Endothelial cell (in vitro differentiated cells): ENCODE measurements around the gene HRAS. TPM values are rescaled to one million over a fixed set of nuclear protein-coding genes. Genes with fewer than 3 reads are reported as not detected.

Experiments
- DNase-seq: peaks from one replicate; pipeline ENCODE4 v3.0.0; 2021; ENCODE audit warnings: low spot score
- H3K27ac Mint-ChIP-seq: one replicate; pipeline ENCODE4 v1.8.0; 2021; ENCODE audit warnings: mixed read lengths, inconsistent platforms; ENCODE audit not compliant: unreplicated experiment
- H3K27me3 Mint-ChIP-seq: one replicate; pipeline ENCODE4 v1.8.0; 2021; ENCODE audit warnings: mild to moderate bottlenecking, moderate library complexity, mixed read lengths, inconsistent platforms; ENCODE audit not compliant: unreplicated experiment
- H3K36me3 Mint-ChIP-seq: one replicate; pipeline ENCODE4 v1.8.0; 2021; ENCODE audit warnings: mild to moderate bottlenecking, low read depth, mixed read lengths, inconsistent platforms; ENCODE audit not compliant: unreplicated experiment
- H3K4me1 Mint-ChIP-seq: one replicate; pipeline ENCODE4 v1.8.0; 2021; ENCODE audit warnings: mild to moderate bottlenecking, mixed read lengths, inconsistent platforms; ENCODE audit not compliant: unreplicated experiment
- H3K4me3 Mint-ChIP-seq: one replicate; pipeline ENCODE4 v1.8.0; 2021; ENCODE audit warnings: mild to moderate bottlenecking, mixed read lengths, inconsistent platforms; ENCODE audit not compliant: unreplicated experiment
- H3K9me3 Mint-ChIP-seq: one replicate; pipeline ENCODE4 v1.8.0; 2021; ENCODE audit warnings: mixed read lengths, inconsistent platforms; ENCODE audit not compliant: unreplicated experiment
- CTCF ChIP-seq: fragments of 200-600 bp; sonication (generic); IDR thresholded peaks from one replicate; pipeline ENCODE4 v1.5.0; 2021; ENCODE audit warnings: antibody characterized with exemption; ENCODE audit not compliant: unreplicated experiment
- total RNA-seq: library from RNA; stranded (reverse); fragmentation: NEBNext Ultra II Directional; extraction: Animal tissue kit (Norgen Biotek cat#: 25700); gene quantifications from one replicate; pipeline ENCODE4 v1.2.1, GENCODE V29; 2021; ENCODE audit not compliant: unreplicated experiment

Gene HRAS
- total RNA-seq, 1 donor from 2014 or later = 92.4 TPM

GRCh38 chr11:495537-495931, 39.8 kb downstream of the HRAS start:
- no peak for DNase-seq
- no peak overlapping the region for H3K27ac Mint-ChIP-seq
- peak overlapping the region; percentile 51 for H3K4me3 Mint-ChIP-seq
- H3K27me3 Mint-ChIP-seq = peaks cover 8% of the 10 kb centered on the region
- TF ChIP-seq CTCF = no peak
- H3K9me3 Mint-ChIP-seq = no peaks in the 10 kb centered on the region
- H3K4me1 Mint-ChIP-seq = no peaks in the 10 kb centered on the region
- peaks cover 32% of the 10 kb centered on the region for H3K36me3 Mint-ChIP-seq

GRCh38 chr11:494761-495536, 40.4 kb downstream of the HRAS start:
- Mint-ChIP-seq H3K27ac (no peak overlapping the region), H3K36me3 (peaks cover 32% of the 10 kb centered on the region)
- no peak for TF ChIP-seq CTCF

GRCh38 chr11:492427-493226, 42.7 kb downstream of the HRAS start:
- no peaks in the 10 kb centered on the region for H3K4me1 Mint-ChIP-seq
- no peak overlapping the region for H3K27ac Mint-ChIP-seq
- no peak overlapping the region for H3K4me3 Mint-ChIP-seq
- TF ChIP-seq CTCF = no peak
- no peaks in the 10 kb centered on the region for H3K9me3 Mint-ChIP-seq
- DNase-seq = no peak
- H3K27me3 Mint-ChIP-seq = peaks cover 9% of the 10 kb centered on the region
- peaks cover 29% of the 10 kb centered on the region for H3K36me3 Mint-ChIP-seq

More at GRCh38 chr11:494761-495536, 40.4 kb downstream of the HRAS start:
- no peaks in the 10 kb centered on the region for H3K4me1 Mint-ChIP-seq
- H3K4me3 Mint-ChIP-seq = peak overlapping the region; percentile 51
- H3K9me3 Mint-ChIP-seq = no peaks in the 10 kb centered on the region
- H3K27me3 Mint-ChIP-seq = peaks cover 7% of the 10 kb centered on the region
- DNase-seq = no peak

GRCh38 chr11:491358-491757, 44.0 kb downstream of the HRAS start:
- Mint-ChIP-seq H3K9me3 (no peaks in the 10 kb centered on the region), H3K27ac (no peak overlapping the region), H3K27me3 (peaks cover 10% of the 10 kb centered on the region), H3K4me3 (no peak overlapping the region), H3K4me1 (no peaks in the 10 kb centered on the region), H3K36me3 (peaks cover 17% of the 10 kb centered on the region)
- no peak for DNase-seq
- no peak for TF ChIP-seq CTCF

- Mint-ChIP-seq H3K36me3 (peaks cover 15% of the 10 kb centered on the region), H3K4me1 (no peaks in the 10 kb centered on the region), H3K27ac (no peak overlapping the region), H3K27me3 (peaks cover 10% of the 10 kb centered on the region), H3K4me3 (no peak overlapping the region), H3K9me3 (no peaks in the 10 kb centered on the region)
- DNase-seq = no peak
- no peak for TF ChIP-seq CTCF
Observed at GRCh38 chr11:490930-491260, 44.5 kb downstream of the HRAS start.
